Kidney epithelial cell (primary cell): ENCODE data around the gene MAP3K12. TPM values are rescaled to one million over a fixed set of nuclear protein-coding genes. Genes with fewer than 3 reads are reported as not detected.
"Not testable (repeated sequence)": the region's sequence is repeated elsewhere in the genome, so short reads cannot be mapped to it uniquely, and the experiment has no call there.

Source experiments
- DNase-seq: peaks from one replicate; pipeline ENCODE4 v3.0.0-alpha.2; 2010; ENCODE audit warnings: low read depth
- H3K27me3 ChIP-seq: 2 replicates; pipeline ENCODE4 v1.6.0; 2011; ENCODE audit warnings: low read length; ENCODE audit not compliant: control insufficient read depth, insufficient read depth
- H3K36me3 ChIP-seq: 2 replicates; pipeline ENCODE4 v1.5.1; 2011; ENCODE audit warnings: low read length; ENCODE audit not compliant: control insufficient read depth, insufficient read depth
- H3K4me3 ChIP-seq: 2 replicates; pipeline ENCODE4 v1.5.1; 2011; ENCODE audit warnings: low read depth, mild to moderate bottlenecking, control low read depth, low read length
- CTCF ChIP-seq: IDR thresholded peaks from 2 replicates; pipeline ENCODE4 v1.5.1; 2011; ENCODE audit warnings: mild to moderate bottlenecking, moderate library complexity, low read length, control low read depth, inconsistent platforms; ENCODE audit not compliant: insufficient read depth, poor library complexity, severe bottlenecking
- total RNA-seq: library from RNA; depleted of rRNA; stranded (reverse); fragments of >200 nt; gene quantifications from 2 replicates; pipeline ENCODE4 v1.2.3, GENCODE V29; 2015

The MAP3K12 gene
- total RNA-seq, 1 donor from 2014 or later = 12.3 TPM

DNA sequence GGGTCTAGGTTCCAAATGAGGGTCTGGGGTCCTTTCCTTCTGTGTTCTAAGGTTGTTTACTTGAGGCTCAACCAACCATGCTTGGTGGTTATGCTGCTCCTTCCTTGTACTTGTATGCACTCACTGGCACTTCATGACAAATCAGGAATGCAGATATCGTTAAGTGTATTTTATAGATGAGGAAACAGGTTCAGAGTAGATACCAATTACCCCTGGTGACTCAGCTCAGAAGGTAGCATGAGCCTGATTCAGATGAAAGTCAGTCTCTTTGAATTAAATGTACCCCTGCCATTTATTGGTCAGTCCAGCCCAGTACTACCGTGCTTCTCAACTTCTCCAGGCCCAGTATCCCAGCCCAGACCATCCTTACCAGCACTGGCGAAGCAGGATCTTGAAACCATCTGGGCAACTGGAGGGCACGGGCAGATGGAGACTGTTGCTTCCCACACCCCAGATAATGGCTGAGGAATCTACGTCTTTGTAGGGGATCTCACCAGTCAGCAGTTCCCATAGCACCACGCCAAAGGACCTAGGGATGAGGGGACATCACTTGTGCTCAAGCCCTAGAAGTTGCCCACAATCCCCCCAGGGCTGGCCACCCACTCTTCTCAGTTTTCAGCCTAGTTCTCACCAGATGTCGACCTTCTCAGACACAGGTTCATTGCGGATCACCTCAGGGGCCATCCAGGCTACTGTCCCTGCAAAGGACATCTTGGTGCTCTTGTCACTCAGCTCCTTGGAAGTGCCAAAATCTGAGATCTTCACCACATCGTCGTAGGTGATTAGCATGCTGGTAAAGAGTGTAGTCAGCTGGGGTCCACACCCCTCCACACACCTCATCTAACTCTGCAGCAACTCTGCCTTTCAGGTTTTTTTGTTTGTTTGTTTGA is 14.3 kb downstream of the MAP3K12 start:
- peaks cover 8% of the 10 kb centered on the region for H3K36me3 ChIP-seq
- no peak for TF ChIP-seq CTCF
- no peak overlapping the region for H3K4me3 ChIP-seq
- H3K27me3 ChIP-seq = no peaks in the 10 kb centered on the region
- no peak for DNase-seq

GRCh38 chr12:53483979-53484377 is 15.3 kb downstream of the MAP3K12 start:
- Histone ChIP-seq H3K36me3 (peaks cover 8% of the 10 kb centered on the region), H3K4me3 (no peak overlapping the region), H3K27me3 (no peaks in the 10 kb centered on the region)
- no peak for TF ChIP-seq CTCF
- no peak for DNase-seq

DNA sequence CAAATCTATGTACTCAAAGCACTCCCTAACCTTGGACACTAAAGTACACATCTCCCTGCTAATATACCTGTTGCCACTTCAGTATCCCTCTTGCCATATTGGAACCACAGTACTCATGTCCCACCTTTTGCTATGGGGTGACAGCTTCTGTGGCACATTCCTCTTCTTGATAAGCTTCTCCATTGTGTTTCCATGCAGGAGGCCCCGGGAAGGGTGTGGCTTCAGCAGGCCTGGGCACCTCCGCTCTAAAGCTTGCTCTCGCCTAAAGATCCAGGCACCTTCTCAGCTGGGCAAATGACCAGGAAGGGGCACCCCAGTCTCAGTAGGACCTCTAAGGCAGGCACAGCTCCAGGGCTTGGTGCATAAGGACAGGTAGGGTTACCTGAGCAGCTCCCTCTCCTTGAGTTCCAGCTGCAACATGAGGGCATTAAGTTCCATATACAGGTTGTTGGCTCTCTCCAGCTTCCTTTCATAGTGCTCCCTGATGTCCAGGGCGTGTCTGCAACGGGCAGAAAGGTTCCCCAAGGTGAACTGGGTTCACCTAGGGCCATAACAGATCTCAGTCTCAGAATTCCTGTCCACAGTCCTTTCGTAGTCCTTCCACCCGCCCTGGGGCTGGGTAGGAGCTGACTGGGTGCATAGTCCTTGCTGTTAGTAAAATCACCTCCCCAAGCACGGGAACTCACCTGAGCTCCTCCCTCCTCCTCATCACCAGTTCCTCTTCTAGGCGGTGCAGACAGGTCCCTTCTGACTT is 15.9 kb downstream of the MAP3K12 start:
- Histone ChIP-seq H3K4me3 (no peak overlapping the region), H3K36me3 (peaks cover 8% of the 10 kb centered on the region), H3K27me3 (no peaks in the 10 kb centered on the region)
- no peak for TF ChIP-seq CTCF
- DNase-seq = no peak

- Histone ChIP-seq H3K36me3 (peaks cover 8% of the 10 kb centered on the region), H3K27me3 (no peaks in the 10 kb centered on the region), H3K4me3 (no peak overlapping the region)
- DNase-seq = no peak
- TF ChIP-seq CTCF = no peak
These were observed 16.6 kb downstream of the MAP3K12 start for GRCh38 chr12:53482626-53483168.

DNA sequence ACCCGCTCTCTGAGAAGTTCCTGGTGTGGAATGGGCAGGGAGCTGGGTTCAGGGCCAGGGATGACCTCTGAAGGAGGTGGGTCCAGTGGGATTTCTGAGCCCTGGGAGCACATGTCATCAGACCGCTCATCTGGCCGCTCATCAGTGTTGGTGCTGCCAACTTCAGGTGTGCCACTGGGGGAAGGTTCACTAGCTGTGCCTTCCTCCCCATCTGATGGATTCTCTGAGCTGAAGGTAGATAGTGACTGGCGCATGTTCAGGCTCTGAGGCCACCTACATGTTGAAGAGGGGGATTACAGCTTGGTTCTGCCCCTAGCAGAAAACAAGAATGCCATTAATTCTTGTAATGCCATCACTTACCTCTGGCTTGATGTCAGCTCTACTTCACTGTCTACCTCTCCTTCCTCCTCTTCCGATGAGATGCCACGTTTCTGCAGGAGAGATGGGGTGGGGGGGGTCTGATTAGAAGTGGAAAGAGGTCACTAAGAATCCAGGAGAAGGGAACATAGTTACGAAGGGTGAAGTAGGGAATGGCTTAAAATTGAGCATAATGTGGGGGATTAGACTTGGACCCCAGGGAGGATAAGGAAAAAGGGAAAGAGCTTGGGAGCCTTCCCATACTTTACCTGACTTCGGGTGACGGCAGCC is 17.2 kb downstream of the MAP3K12 start:
- TF ChIP-seq CTCF = peak; percentile 34
- Histone ChIP-seq H3K4me3 (no peak overlapping the region), H3K36me3 (peaks cover 8% of the 10 kb centered on the region), H3K27me3 (no peaks in the 10 kb centered on the region)
- DNase-seq = no peak

DNA sequence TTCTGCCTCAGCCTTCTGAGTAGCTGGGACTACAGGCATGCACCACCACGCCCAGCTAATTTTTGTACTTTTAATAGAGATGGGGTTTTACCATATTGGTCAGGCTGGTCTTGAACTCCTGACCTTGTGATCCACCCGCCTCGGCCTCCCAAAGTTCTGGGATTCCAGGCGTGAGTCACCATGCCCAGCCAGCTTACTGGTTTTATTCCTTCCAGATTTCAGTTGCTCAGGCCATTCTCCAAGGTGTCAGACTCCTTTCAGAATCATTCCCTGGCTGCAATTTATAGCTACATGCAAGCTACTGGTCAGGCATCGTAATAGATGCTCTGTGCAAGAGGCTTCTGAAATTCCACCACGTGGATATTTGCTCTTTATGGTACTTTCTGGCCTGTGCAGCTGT is 17.8 kb downstream of the MAP3K12 start:
- not testable (repeated sequence) for H3K36me3 ChIP-seq, DNase-seq, H3K4me3 ChIP-seq, H3K27me3 ChIP-seq
